Fibroblast of lung (primary cell): ENCODE results near the gene OPN1SW. TPM values are rescaled to one million over a fixed set of nuclear protein-coding genes. Genes with fewer than 3 reads are reported as not detected.
A peak's percentile ranks its signal among the peaks of the same experiment; 100 is the strongest.

Experiments
- DNase-seq, 2 donors: peaks; one replicate each; pipeline versions ENCODE4 v3.0.0 to v3.0.0-alpha.2; 2010; ENCODE audit warnings: low read depth in 2 of 2
- H2AFZ ChIP-seq: 2 replicates; pipeline ENCODE4 v1.5.1; 2012; ENCODE audit warnings: low read length, control low read depth, inconsistent platforms
- H3K27ac ChIP-seq: 2 replicates; pipeline ENCODE4 v1.5.1; 2011; ENCODE audit warnings: low read length, control low read depth; ENCODE audit not compliant: insufficient read depth
- H3K27me3 ChIP-seq: 2 replicates; pipeline ENCODE4 v1.5.1; 2011; ENCODE audit warnings: mild to moderate bottlenecking, low read length; ENCODE audit not compliant: control insufficient read depth, insufficient read depth
- H3K36me3 ChIP-seq: 2 replicates; pipeline ENCODE4 v1.5.1; 2011; ENCODE audit warnings: low read length; ENCODE audit not compliant: control insufficient read depth, insufficient read depth
- H3K4me1 ChIP-seq: 2 replicates; pipeline ENCODE4 v1.5.1; 2011; ENCODE audit warnings: low read length; ENCODE audit not compliant: control insufficient read depth, insufficient read depth; ENCODE audit errors: extremely low read depth
- H3K4me2 ChIP-seq: 2 replicates; pipeline ENCODE4 v1.5.1; 2011; ENCODE audit warnings: low read length, control low read depth; ENCODE audit not compliant: insufficient read depth; ENCODE audit errors: extremely low read depth
- H3K4me3 ChIP-seq, 4 experiments: fragments of 200-600 bp in 1 of 4; sonication (generic) in 1 of 4; replicated peaks in 1 of 4; 2 replicates each; pipeline ENCODE4 v1.5.1; 2011 to 2016; ENCODE audit warnings: low read length in 4 of 4, low read depth in 3 of 4, mild to moderate bottlenecking in 3 of 4, control low read depth in 2 of 4, inconsistent platforms in 1 of 4, mixed read lengths in 1 of 4; ENCODE audit not compliant: insufficient read depth in 1 of 4; ENCODE audit errors: control extremely low read depth in 1 of 4
- H3K79me2 ChIP-seq: 2 replicates; pipeline ENCODE4 v1.5.1; 2012; ENCODE audit warnings: mild to moderate bottlenecking, low read length, inconsistent platforms; ENCODE audit not compliant: control insufficient read depth, insufficient read depth
- H3K9ac ChIP-seq: 2 replicates; pipeline ENCODE4 v1.5.1; 2011; ENCODE audit warnings: mild to moderate bottlenecking, low read length, control low read depth; ENCODE audit not compliant: insufficient read depth
- H3K9me3 ChIP-seq: 2 replicates; pipeline ENCODE4 v1.5.1; 2012; ENCODE audit warnings: low read depth, low read length; ENCODE audit not compliant: control insufficient read depth, insufficient read depth
- H4K20me1 ChIP-seq: 2 replicates; pipeline ENCODE4 v1.5.1; 2011; ENCODE audit warnings: low read length; ENCODE audit not compliant: control insufficient read depth, insufficient read depth; ENCODE audit errors: extremely low read depth
- CTCF ChIP-seq, 2 donors: IDR thresholded peaks in 1 of 2; conservative IDR thresholded peaks in 1 of 2; 1 replicate in 1 of 2; 2 replicates in 1 of 2; pipeline ENCODE4 v1.5.1; 2011 to 2012; ENCODE audit warnings: low read length in 2 of 2, control low read depth in 1 of 2, inconsistent platforms in 1 of 2, low read depth in 1 of 2, mild to moderate bottlenecking in 1 of 2
- EZH2 ChIP-seq: IDR thresholded peaks from 2 replicates; pipeline ENCODE4 v1.5.1; 2012; ENCODE audit warnings: low read length, control low read depth, mild to moderate bottlenecking; ENCODE audit errors: missing control alignments
- polyA plus RNA-seq, 2 donors: library from polyadenylated mRNA; depleted of rRNA in 1 of 2; stranded (reverse) in 1 of 2; unstranded in 1 of 2; fragments of >200 nt; gene quantifications; 2 replicates each; pipeline ENCODE4 v1.2.1, GENCODE V29; 2011 to 2012; ENCODE audit warnings: missing spikeins in 1 of 2
- total RNA-seq: library from RNA; depleted of rRNA; stranded (reverse); fragments of >200 nt; gene quantifications from 2 replicates; pipeline ENCODE4 v1.2.1, GENCODE V29; 2014

The OPN1SW gene
- total and polyA plus RNA-seq, 2 donors (not counting 1 experiment from before 2014, with no cell fraction given), result not detected

DNA sequence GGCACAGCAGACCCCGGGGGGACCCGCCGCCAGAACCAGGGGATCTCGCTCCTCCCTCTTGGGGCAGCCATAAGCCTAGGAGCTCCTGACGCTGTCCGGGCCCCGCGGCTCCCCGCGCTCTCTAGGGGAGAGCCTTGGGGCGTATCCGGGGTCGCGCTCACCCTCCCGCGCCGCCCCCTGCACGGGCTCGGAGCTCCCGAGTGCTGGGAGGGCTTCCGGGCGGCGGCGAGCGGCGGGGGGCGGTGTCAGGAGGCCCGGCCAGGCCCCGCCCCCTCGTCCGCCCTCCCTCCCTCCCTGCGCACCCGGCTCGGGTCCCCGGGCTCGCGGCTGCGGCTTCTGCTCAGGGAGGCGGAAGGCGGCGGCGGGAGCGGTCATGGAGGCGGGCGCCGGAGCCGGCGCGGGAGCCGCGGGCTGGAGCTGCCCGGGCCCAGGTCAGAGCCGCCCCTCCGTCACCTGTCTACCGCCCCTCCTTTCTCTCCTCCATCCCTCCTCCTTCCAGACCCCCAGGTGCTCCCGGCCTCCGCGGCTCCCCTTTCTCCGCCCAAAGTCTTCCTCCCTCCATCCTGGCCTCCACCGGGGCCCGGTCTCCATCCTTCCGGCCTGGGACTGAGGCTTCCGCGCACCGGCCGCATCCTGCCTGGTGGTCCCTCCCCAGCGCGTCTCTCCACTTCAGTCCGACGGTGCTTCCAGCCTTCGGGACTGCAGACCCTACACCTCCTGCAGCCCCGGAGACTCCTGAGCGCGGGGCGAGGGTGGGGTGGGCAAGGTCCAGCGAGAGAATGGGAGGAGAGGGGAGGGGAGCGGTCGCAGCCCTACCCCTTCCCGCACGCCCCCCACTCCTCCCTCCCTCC lies 15.8 kb upstream of the OPN1SW start, which contains the start of gene CCDC136:
CCDC136 (plus strand) TSS at position 848 of the 851 bp plus-strand sequence. CDS start 444 bp downstream, outside the sequence.
- no peaks in the 10 kb centered on the region for H4K20me1 ChIP-seq
- H3K4me2 ChIP-seq, result peak within 1 kb of the TSS; percentile 94
- H3K36me3 ChIP-seq, result no peaks in the 10 kb centered on the region
- H3K27me3 ChIP-seq, result peaks cover 7% of the 10 kb centered on the region
- H3K27ac ChIP-seq, result no peak within 1 kb of the TSS
- H3K79me2 ChIP-seq, result no peaks in the 10 kb centered on the region
- H2AFZ ChIP-seq, result peak within 1 kb of the TSS; percentile 85
- H3K4me1 ChIP-seq, result peaks cover 2% of the 10 kb centered on the region
- H3K9ac ChIP-seq, result peak within 1 kb of the TSS; percentile 51
- H3K9me3 ChIP-seq, result no peaks in the 10 kb centered on the region
- TF ChIP-seq CTCF (conservative IDR thresholded peaks at IDR 0.05 in 1 of 2, IDR thresholded peaks at IDR 0.05 in 1 of 2; ENCODE audit: low read depth in 1 of 2, low read length in 2 of 2) (no peak), EZH2 (no peak)
- peak; percentile 43 to 48 for DNase-seq
- peak within 1 kb of the TSS; percentile 70 to 88 (median 76) for H3K4me3 ChIP-seq

- Histone ChIP-seq H3K4me1 (peaks cover 2% of the 10 kb centered on the region), H3K4me3 (peak overlapping the region; percentile 70 to 88 (median 76)), H3K36me3 (no peaks in the 10 kb centered on the region), H3K9ac (peak overlapping the region; percentile 37), H3K27ac (no peak overlapping the region), H3K9me3 (no peaks in the 10 kb centered on the region), H2AFZ (peak overlapping the region; percentile 85), H4K20me1 (no peaks in the 10 kb centered on the region), H3K4me2 (peak overlapping the region; percentile 94), H3K79me2 (no peaks in the 10 kb centered on the region), H3K27me3 (peaks cover 7% of the 10 kb centered on the region)
- TF ChIP-seq EZH2, result no peak
- DNase-seq, result no peak
Measured at GRCh38 chr7:128790315-128791041, 14.9 kb upstream of the OPN1SW start.

- peaks cover 7% of the 10 kb centered on the region for H3K27me3 ChIP-seq
- no peak for TF ChIP-seq EZH2
- TF ChIP-seq CTCF (conservative IDR thresholded peaks at IDR 0.05 in 1 of 2, IDR thresholded peaks at IDR 0.05 in 1 of 2; ENCODE audit: low read depth in 1 of 2, low read length in 2 of 2), result no peak
- H3K9me3 ChIP-seq, result no peaks in the 10 kb centered on the region
- H3K27ac ChIP-seq, result no peak overlapping the region
- H3K79me2 ChIP-seq, result no peaks in the 10 kb centered on the region
- H2AFZ ChIP-seq, result no peak overlapping the region
- H3K9ac ChIP-seq, result no peak overlapping the region
- no peaks in the 10 kb centered on the region for H3K36me3 ChIP-seq
- no peak for DNase-seq
- peaks cover 2% of the 10 kb centered on the region for H3K4me1 ChIP-seq
- H4K20me1 ChIP-seq, result no peaks in the 10 kb centered on the region
- H3K4me2 ChIP-seq, result no peak overlapping the region
- H3K4me3 ChIP-seq, result no peak overlapping the region
Measured at GRCh38 chr7:128788446-128789412, 13.1 kb upstream of the OPN1SW start.
